ENCODE data around the gene DDX17.

DNA sequence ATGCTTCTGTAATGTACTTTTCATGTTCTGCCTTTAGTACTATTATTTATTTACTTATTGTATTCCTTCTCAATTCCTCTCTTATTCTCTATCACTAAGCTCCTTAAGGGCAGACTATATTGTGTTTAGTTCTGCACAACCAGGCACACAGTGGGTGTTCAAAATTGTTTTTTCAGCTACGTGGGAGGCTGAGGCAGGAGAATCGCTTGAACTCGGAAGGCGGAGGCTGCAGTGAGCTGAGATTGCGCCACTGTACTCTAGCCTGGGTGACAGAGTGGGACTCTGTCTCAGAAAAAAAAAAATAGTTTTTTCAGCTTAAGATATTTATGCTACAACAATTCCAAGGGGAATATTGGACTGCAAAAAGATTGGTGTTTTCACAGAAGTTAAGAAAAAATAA is 17.4 kb upstream of the DDX17 start:
- TF ChIP-seq POLR2A (IDR thresholded peaks at IDR 0.05) (no peak), EP300 (IDR thresholded peaks at IDR 0.05) (no peak), CTCF (IDR thresholded peaks at IDR 0.05) (no peak)
